A549 (cell line): ENCODE results near the gene CEP19. TPM values are rescaled to one million over a fixed set of nuclear protein-coding genes. Genes with fewer than 3 reads are reported as not detected.

Source experiments
- ATAC-seq, 2 experiments: fragments of 200-7000 bp in 1 of 2; fragments of >200 bp in 1 of 2; cut with Nextera tagmentation in 1 of 2; cut with Tn5 transposase in 1 of 2; 3 replicates each; pipeline versions ENCODE4 v1.8.0 to v1.9.1; 2018 to 2020; ENCODE audit warnings: mild to moderate bottlenecking in 1 of 2, moderate library complexity in 1 of 2
- CTCF ChIA-PET: fragments of 300-600 bp; sonication (Branson Sonifier 250); formaldehyde crosslinking; extraction: SDS; loops from one replicate; lab custom pipeline; 2021; ENCODE audit warnings: antibody characterized with exemption, inconsistent platforms; lab: Yijun Ruan, JAX
- POLR2A ChIA-PET: fragments of 350-600 bp; formaldehyde crosslinking; extraction: SDS; loops from one replicate; lab custom pipeline; 2021; ENCODE audit warnings: antibody characterized with exemption, inconsistent platforms; lab: Yijun Ruan, JAX
- DNase-seq, 2 experiments: peaks; one replicate each; pipeline versions ENCODE4 v3.0.0 to v3.0.0-alpha.2; 2011 to 2016; ENCODE audit warnings: low read depth in 1 of 2, low spot score in 1 of 2
- FAIRE-seq: peaks from 2 replicates; lab custom pipeline; 2011; peaks lifted over from hg19 to GRCh38; lab: Jason Lieb, UNC
- H3K27ac ChIP-seq, 2 experiments: fragments of >200 bp; sonication (Bioruptor Twin); formaldehyde crosslinking; 3 replicates each; pipeline ENCODE4 v1.5.1; 2016 to 2017
- H3K4me1 ChIP-seq: fragments of >200 bp; sonication (Bioruptor Twin); formaldehyde crosslinking; 3 replicates; pipeline ENCODE4 v1.6.1; 2016
- H3K4me2 ChIP-seq: fragments of >200 bp; sonication (Bioruptor Twin); formaldehyde crosslinking; 3 replicates; pipeline ENCODE4 v1.6.1; 2016
- H3K4me3 ChIP-seq: fragments of >200 bp; sonication (Bioruptor Twin); formaldehyde crosslinking; 3 replicates; pipeline ENCODE4 v1.5.1; 2016
- H3K9me3 ChIP-seq: fragments of >200 bp; sonication (Bioruptor Twin); formaldehyde crosslinking; 3 replicates; pipeline ENCODE4 v1.6.1; 2016
- E2F6 ChIP-seq: IDR thresholded peaks from 2 replicates; pipeline ENCODE4 v1.6.1; 2012; ENCODE audit warnings: low read depth, borderline replicate concordance
- ELK1 ChIP-seq: fragments of 150-350 bp; IDR thresholded peaks from 2 replicates; pipeline ENCODE4 v1.6.1; 2014; ENCODE audit warnings: low read depth, mild to moderate bottlenecking, low read length
- EP300 ChIP-seq, 2 experiments: fragments of >200 bp; sonication (Bioruptor Twin); formaldehyde crosslinking; IDR thresholded peaks; 2 replicates in 1 of 2; 3 replicates in 1 of 2; pipeline ENCODE4 v1.6.1; 2016 to 2017
- FOSB ChIP-seq: fragments of 250-450 bp; sonication (Bioruptor Pico); IDR thresholded peaks from 2 replicates; pipeline ENCODE4 v1.5.0; 2020; ENCODE audit warnings: mild to moderate bottlenecking, moderate library complexity
- FOSL2 ChIP-seq, 2 experiments: fragments of 450-650 bp in 1 of 2; fragments of >200 bp in 1 of 2; sonication (Bioruptor Twin) in 1 of 2; formaldehyde crosslinking; IDR thresholded peaks; 2 replicates each; pipeline versions ENCODE4 v1.5.0 to v1.6.1; 2016 to 2020; ENCODE audit warnings: mild to moderate bottlenecking in 1 of 2, moderate library complexity in 1 of 2
- FOXS1 ChIP-seq: fragments of 250-450 bp; sonication (Bioruptor Pico); IDR thresholded peaks from 2 replicates; pipeline ENCODE4 v1.5.0; 2020; ENCODE audit warnings: mild to moderate bottlenecking, moderate library complexity
- GATA3 ChIP-seq: IDR thresholded peaks from 2 replicates; pipeline ENCODE4 v1.6.1; 2012; ENCODE audit warnings: borderline replicate concordance
- HDAC2 ChIP-seq: fragments of 200-600 bp; sonication (generic); IDR thresholded peaks from 2 replicates; pipeline ENCODE4 v1.6.1; 2016
- HES2 ChIP-seq: fragments of >200 bp; sonication (Bioruptor Twin); formaldehyde crosslinking; IDR thresholded peaks from 2 replicates; pipeline ENCODE4 v1.6.1; 2016
- HOXA7 ChIP-seq: fragments of 250-450 bp; sonication (Bioruptor Pico); IDR thresholded peaks from 2 replicates; pipeline ENCODE4 v1.5.0; 2020; ENCODE audit warnings: mild to moderate bottlenecking, moderate library complexity
- KDM1A ChIP-seq: fragments of 200-600 bp; sonication (generic); IDR thresholded peaks from 2 replicates; pipeline ENCODE4 v1.6.1; 2016; ENCODE audit warnings: low read depth, mild to moderate bottlenecking
- MYC ChIP-seq: IDR thresholded peaks from 2 replicates; pipeline ENCODE4 v1.6.1; 2012; ENCODE audit warnings: mild to moderate bottlenecking, inconsistent platforms, low read length, improper control_type of control experiment, borderline replicate concordance
- NFE2L2 ChIP-seq: fragments of 150-350 bp; conservative IDR thresholded peaks from 2 replicates; pipeline ENCODE4 v1.6.1; 2014; ENCODE audit warnings: low read length
- NPAS2 ChIP-seq: fragments of 250-450 bp; sonication (Bioruptor Pico); IDR thresholded peaks from 2 replicates; pipeline ENCODE4 v1.8.0; 2022; ENCODE audit warnings: mild to moderate bottlenecking, moderate library complexity, borderline replicate concordance
- RAD21 ChIP-seq, 2 experiments: fragments of >200 bp in 1 of 2; sonication (Bioruptor Twin) in 1 of 2; formaldehyde crosslinking in 1 of 2; IDR thresholded peaks in 1 of 2; conservative IDR thresholded peaks in 1 of 2; 2 replicates in 1 of 2; 3 replicates in 1 of 2; pipeline ENCODE4 v1.6.1; 2012 to 2018; ENCODE audit warnings: inconsistent platforms in 1 of 2
- RARB ChIP-seq: fragments of 250-450 bp; sonication (Bioruptor Pico); IDR thresholded peaks from 2 replicates; pipeline ENCODE4 v1.8.0; 2021; ENCODE audit warnings: mild to moderate bottlenecking, moderate library complexity
- RFX5 ChIP-seq: fragments of 450-650 bp; IDR thresholded peaks from 2 replicates; pipeline ENCODE4 v1.7.1; 2014; ENCODE audit warnings: antibody characterized with exemption, mild to moderate bottlenecking, moderate library complexity
- RNF2 ChIP-seq: fragments of 200-600 bp; sonication (generic); IDR thresholded peaks from 2 replicates; pipeline ENCODE4 v1.6.1; 2016; ENCODE audit warnings: low read depth, mild to moderate bottlenecking, antibody characterized with exemption, moderate library complexity, borderline replicate concordance
- TFCP2L1 ChIP-seq: fragments of 250-450 bp; sonication (Bioruptor Pico); IDR thresholded peaks from 2 replicates; pipeline ENCODE4 v1.5.0; 2021; ENCODE audit warnings: mild to moderate bottlenecking
- ZSCAN20 ChIP-seq: fragments of 250-450 bp; sonication (Bioruptor Pico); IDR thresholded peaks from 2 replicates; pipeline ENCODE4 v1.8.0; 2022; ENCODE audit warnings: mild to moderate bottlenecking, moderate library complexity
- WGBS: methylation state at CpG from one replicate; pipeline ENCODE4 v1.1.6; 2017; ENCODE audit errors: missing lambda C conversion rate; 5-methylcytosine and 5-hydroxymethylcytosine counted together
- polyA plus RNA-seq, 4 experiments: library from polyadenylated mRNA; depleted of rRNA in 3 of 4; stranded (reverse); fragments of >200 nt; fragmentation: RNase III in 1 of 4; extraction: RNeasy Plus Mini Kit Qiagen cat#74134 plus additional on column Dnase treatment in 1 of 4; gene quantifications; 2 replicates in 3 of 4; 3 replicates in 1 of 4; pipeline ENCODE4 v1.2.3, GENCODE V29; 2011 to 2017
- TF ChIP-seq, protein P1 (sequence below): fragments of 200-600 bp; sonication (generic); IDR thresholded peaks from 2 replicates; pipeline ENCODE4 v1.6.1; 2016; ENCODE audit warnings: antibody characterized with exemption, mild to moderate bottlenecking, moderate library complexity
- TF ChIP-seq, protein P2 (sequence below): fragments of 250-450 bp; sonication (Bioruptor Pico); IDR thresholded peaks from 2 replicates; pipeline ENCODE4 v1.5.0; 2020; ENCODE audit warnings: low read depth, mild to moderate bottlenecking, moderate library complexity
- TF ChIP-seq, protein P3 (sequence below): fragments of >200 bp; sonication (Bioruptor Twin); formaldehyde crosslinking; IDR thresholded peaks from 3 replicates; pipeline ENCODE4 v1.5.1; 2016

The CEP19 gene
- polyA plus RNA-seq, 2 of the 4 experiments (the other 2 are of a cell fraction) = 4.5 to 5.3 TPM

DNA sequence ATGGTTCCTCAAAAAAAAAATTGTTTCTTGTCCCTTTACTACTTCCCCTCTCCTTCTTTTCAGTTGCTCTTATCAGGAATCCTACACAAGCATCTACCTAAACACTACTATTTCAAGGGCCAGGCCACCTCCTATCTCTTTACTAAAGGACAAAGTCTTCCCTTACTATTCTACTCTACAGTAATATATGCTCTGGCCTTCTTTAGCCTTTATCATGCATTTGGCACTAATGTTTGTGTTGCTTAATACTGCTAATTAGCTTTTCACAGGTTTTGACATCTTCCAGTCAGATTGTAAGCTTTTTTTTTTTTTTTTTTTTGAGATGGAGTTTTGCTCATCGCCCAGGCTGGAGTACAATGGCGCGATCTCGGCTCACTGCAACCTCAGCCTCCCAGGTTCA is 5.3 kb downstream of the CEP19 start:
- no peak for TF ChIP-seq GATA3
- no peak for TF ChIP-seq EP300 (IDR thresholded peaks at IDR 0.05)
- TF ChIP-seq E2F6 = no peak
- no peak for TF ChIP-seq NPAS2
- TF ChIP-seq HDAC2 = no peak
- TF ChIP-seq, protein P1, sequence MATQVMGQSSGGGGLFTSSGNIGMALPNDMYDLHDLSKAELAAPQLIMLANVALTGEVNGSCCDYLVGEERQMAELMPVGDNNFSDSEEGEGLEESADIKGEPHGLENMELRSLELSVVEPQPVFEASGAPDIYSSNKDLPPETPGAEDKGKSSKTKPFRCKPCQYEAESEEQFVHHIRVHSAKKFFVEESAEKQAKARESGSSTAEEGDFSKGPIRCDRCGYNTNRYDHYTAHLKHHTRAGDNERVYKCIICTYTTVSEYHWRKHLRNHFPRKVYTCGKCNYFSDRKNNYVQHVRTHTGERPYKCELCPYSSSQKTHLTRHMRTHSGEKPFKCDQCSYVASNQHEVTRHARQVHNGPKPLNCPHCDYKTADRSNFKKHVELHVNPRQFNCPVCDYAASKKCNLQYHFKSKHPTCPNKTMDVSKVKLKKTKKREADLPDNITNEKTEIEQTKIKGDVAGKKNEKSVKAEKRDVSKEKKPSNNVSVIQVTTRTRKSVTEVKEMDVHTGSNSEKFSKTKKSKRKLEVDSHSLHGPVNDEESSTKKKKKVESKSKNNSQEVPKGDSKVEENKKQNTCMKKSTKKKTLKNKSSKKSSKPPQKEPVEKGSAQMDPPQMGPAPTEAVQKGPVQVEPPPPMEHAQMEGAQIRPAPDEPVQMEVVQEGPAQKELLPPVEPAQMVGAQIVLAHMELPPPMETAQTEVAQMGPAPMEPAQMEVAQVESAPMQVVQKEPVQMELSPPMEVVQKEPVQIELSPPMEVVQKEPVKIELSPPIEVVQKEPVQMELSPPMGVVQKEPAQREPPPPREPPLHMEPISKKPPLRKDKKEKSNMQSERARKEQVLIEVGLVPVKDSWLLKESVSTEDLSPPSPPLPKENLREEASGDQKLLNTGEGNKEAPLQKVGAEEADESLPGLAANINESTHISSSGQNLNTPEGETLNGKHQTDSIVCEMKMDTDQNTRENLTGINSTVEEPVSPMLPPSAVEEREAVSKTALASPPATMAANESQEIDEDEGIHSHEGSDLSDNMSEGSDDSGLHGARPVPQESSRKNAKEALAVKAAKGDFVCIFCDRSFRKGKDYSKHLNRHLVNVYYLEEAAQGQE = no peak
- no peak for TF ChIP-seq RARB (CRISPR knock-in tag)
- TF ChIP-seq NFE2L2 = no peak
- POLR2A ChIA-PET = no interaction called here
- Histone ChIP-seq H3K9me3 (no peaks in the 10 kb centered on the region), H3K4me1 (0 out of 3 replicates have a peak, but pooled peaks cover 3% of the 10 kb centered on the region), H3K4me2 (no peak overlapping the region), H3K27ac (no peak overlapping the region), H3K4me3 (no peak overlapping the region)
- CTCF ChIA-PET = interaction anchor here (2.2 to 3.4 kb wide), 2 partner anchors 22 to 98 kb away, joined by 12 to 14 read pairs; no protein-coding TSS in a partner anchor
- ATAC-seq = no peak
- 96% methylated on average over 4 of the region's 4 CpGs for WGBS
- FAIRE-seq = no peak
- DNase-seq = no peak

DNA sequence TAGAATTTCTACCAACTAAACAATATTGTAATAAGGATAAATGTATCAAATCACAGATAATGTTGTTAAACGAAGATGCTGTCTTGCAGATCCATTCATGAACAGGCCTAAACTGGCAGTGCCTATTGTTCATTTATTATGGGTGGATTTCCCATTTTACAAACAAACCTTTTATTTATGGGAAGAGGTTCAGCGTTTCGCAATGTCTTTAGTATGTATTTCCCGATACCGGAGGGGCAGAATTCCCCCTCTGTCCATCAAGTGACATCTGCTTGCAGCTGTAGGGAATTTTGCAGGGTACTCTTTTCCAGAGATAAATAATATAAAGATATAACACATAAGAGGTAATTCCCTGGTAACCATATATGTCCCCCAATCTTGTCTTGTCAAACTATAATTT is 5.7 kb downstream of the CEP19 start:
- Histone ChIP-seq H3K4me1 (0 out of 3 replicates have a peak, but pooled peaks cover 3% of the 10 kb centered on the region), H3K4me3 (no peak overlapping the region), H3K9me3 (no peaks in the 10 kb centered on the region), H3K27ac (no peak overlapping the region), H3K4me2 (no peak overlapping the region)
- 81% methylated on average over 5 of the region's 5 CpGs for WGBS
- FAIRE-seq (no peak), ATAC-seq (no peak), DNase-seq (no peak)
- TF ChIP-seq FOSL2 (IDR thresholded peaks at IDR 0.05) = no peak
- TF ChIP-seq FOSL2 (CRISPR knock-in tag; IDR thresholded peaks at IDR 0.05) = no peak
- no peak for TF ChIP-seq NPAS2
- no peak for TF ChIP-seq ZSCAN20 (CRISPR knock-in tag)
- no peak for TF ChIP-seq FOSB (CRISPR knock-in tag)
- TF ChIP-seq EP300 (IDR thresholded peaks at IDR 0.05) = no peak
- TF ChIP-seq ELK1 = no peak
- TF ChIP-seq, protein P1 = no peak
- no peak for TF ChIP-seq RFX5
- TF ChIP-seq, protein P2, sequence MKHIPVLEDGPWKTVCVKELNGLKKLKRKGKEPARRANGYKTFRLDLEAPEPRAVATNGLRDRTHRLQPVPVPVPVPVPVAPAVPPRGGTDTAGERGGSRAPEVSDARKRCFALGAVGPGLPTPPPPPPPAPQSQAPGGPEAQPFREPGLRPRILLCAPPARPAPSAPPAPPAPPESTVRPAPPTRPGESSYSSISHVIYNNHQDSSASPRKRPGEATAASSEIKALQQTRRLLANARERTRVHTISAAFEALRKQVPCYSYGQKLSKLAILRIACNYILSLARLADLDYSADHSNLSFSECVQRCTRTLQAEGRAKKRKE (CRISPR knock-in tag) = no peak
- TF ChIP-seq HES2 = no peak
- TF ChIP-seq KDM1A = no peak
- TF ChIP-seq TFCP2L1 (CRISPR knock-in tag) = no peak
- no peak for TF ChIP-seq RAD21 (conservative IDR thresholded peaks at IDR 0.05 in 1 of 2, IDR thresholded peaks at IDR 0.05 in 1 of 2)
- no peak for TF ChIP-seq RNF2
- no peak for TF ChIP-seq MYC
- TF ChIP-seq HOXA7 (CRISPR knock-in tag) = no peak
- no peak for TF ChIP-seq FOXS1 (CRISPR knock-in tag)
- TF ChIP-seq, protein P3, sequence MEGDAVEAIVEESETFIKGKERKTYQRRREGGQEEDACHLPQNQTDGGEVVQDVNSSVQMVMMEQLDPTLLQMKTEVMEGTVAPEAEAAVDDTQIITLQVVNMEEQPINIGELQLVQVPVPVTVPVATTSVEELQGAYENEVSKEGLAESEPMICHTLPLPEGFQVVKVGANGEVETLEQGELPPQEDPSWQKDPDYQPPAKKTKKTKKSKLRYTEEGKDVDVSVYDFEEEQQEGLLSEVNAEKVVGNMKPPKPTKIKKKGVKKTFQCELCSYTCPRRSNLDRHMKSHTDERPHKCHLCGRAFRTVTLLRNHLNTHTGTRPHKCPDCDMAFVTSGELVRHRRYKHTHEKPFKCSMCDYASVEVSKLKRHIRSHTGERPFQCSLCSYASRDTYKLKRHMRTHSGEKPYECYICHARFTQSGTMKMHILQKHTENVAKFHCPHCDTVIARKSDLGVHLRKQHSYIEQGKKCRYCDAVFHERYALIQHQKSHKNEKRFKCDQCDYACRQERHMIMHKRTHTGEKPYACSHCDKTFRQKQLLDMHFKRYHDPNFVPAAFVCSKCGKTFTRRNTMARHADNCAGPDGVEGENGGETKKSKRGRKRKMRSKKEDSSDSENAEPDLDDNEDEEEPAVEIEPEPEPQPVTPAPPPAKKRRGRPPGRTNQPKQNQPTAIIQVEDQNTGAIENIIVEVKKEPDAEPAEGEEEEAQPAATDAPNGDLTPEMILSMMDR = no peak
- CTCF ChIA-PET = interaction anchor here (3.4 kb wide), 1 partner anchor 97 kb away, joined by 14 read pairs; no protein-coding TSS in a partner anchor
- POLR2A ChIA-PET = no interaction called here
